Left lung (tissue), 10 donors: Measurements from ENCODE around the gene HECTD2. TPM values are rescaled to one million over a fixed set of nuclear protein-coding genes. Genes with fewer than 3 reads are reported as not detected.

ENCODE experiments used
- ATAC-seq: fragments of 200-7000 bp; cut with Tn5 transposase; one replicate; pipeline ENCODE4 v1.9.1; 2020; ENCODE audit warnings: moderate library complexity
- DNase-seq, 4 donors: peaks; one replicate each; pipeline ENCODE4 v3.0.0-alpha.2; 2013 to 2020
- H3K27ac ChIP-seq, 2 donors: fragments of 200-600 bp; sonication (generic) in 1 of 2; one replicate each; pipeline versions ENCODE4 v1.5.0 to v1.8.0; 2020 to 2021
- H3K27me3 ChIP-seq, 2 donors: fragments of 200-600 bp; sonication (generic) in 1 of 2; one replicate each; pipeline versions ENCODE4 v1.5.0 to v1.8.0; 2020 to 2021
- H3K36me3 ChIP-seq, 2 donors: fragments of 200-600 bp; sonication (generic) in 1 of 2; one replicate each; pipeline versions ENCODE4 v1.5.0 to v1.8.0; 2020 to 2021
- H3K4me1 ChIP-seq, 2 donors: fragments of 200-600 bp; one replicate each; pipeline ENCODE4 v1.8.0; 2021
- H3K4me3 ChIP-seq, 2 donors: fragments of 200-600 bp; sonication (generic) in 1 of 2; one replicate each; pipeline versions ENCODE4 v1.5.0 to v1.8.0; 2020 to 2021; ENCODE audit warnings: mild to moderate bottlenecking in 1 of 2
- H3K9me3 ChIP-seq, 2 donors: fragments of 200-600 bp; sonication (generic) in 1 of 2; one replicate each; pipeline versions ENCODE4 v1.5.0 to v1.8.0; 2020 to 2021
- intact Hi-C, 2 donors: fragments of 100-400 bp; cut with DNase I; formaldehyde crosslinking; loops; one replicate each; pipeline versions ENCODE4 v1.11.2 to v1.14.2; 2022
- polyA plus RNA-seq, 6 donors: library from polyadenylated mRNA; unstranded; fragments of 120-200 nt; gene quantifications; one replicate each; pipeline ENCODE4 v1.2.1, GENCODE V29; 2013; ENCODE audit not compliant: insufficient read length in 6 of 6
- total RNA-seq, 2 donors: library from RNA; stranded (reverse); fragmentation: NEBNext Ultra II Directional; extraction: Animal tissue kit (Norgen Biotek cat#: 25700); gene quantifications; one replicate each; pipeline ENCODE4 v1.2.1, GENCODE V29; 2021
- TF ChIP-seq, protein P1 (sequence below), 2 donors: fragments of 200-600 bp; sonication (generic) in 1 of 2; IDR thresholded peaks; one replicate each; pipeline versions ENCODE4 v1.5.0 to v1.8.0; 2021; ENCODE audit warnings: antibody characterized with exemption in 2 of 2
- donor health status: DM: no; HTN: yes; CAD: no.
- donor health status: DM: no; HTN: no; CAD: no.

Gene HECTD2
- total and polyA plus RNA-seq, 8 donors = 9.9 to 89.1 (median 74.7) TPM

DNA sequence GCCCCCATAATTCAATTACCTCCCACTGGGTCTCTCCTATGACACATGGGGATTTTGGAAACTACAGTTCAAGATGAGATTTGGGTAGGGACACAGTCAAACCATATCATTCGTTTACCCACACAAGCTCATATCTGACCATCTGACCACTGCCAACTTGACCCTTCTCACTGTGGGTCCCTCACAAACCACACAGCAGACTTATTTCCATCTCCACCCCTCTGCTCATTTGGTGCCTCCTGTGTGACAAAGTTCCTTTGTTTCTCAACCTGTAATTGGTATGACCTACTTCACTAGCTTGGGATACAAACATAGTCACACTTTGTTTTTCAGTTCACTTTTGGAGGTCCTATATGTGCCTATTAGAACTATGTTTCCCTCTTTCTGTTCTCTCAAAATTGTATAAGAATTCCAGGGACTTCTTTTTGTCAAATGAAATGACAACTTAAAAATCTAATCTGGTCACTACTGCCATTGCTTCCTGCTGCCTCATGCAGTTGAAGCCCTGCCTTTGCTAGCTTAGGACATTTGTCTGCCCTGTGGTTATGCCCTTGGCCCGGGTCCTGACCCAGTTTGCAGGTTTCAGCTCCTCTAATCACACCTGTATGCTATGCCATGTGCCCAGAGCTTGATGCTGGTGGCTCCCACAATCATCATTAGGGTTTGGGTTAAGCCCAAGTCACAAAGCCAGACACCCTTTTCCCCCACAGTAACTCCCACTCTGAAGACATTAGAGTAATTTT is 152.9 kb downstream of the HECTD2 start:
- ATAC-seq (no peak), DNase-seq (no peak)
- intact Hi-C loops = no loop called here

DNA sequence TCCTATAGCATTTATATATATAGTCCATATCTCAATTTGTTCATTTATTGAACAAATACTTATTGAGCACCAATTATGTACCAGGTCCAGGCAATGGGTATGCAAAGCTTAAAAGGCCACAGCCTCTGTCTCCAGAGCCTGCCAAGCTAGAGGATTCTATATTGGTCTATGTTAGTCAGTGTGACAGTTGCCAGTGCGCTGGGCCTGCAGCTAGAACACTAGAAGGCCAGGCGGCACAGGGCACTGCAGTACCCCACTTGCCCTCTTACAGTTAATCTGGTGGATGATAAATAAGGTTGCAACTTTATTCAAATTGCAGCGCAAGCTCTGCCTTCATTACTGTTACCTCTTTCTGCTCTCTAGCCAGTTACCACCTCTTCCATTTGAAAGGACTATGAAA is 153.9 kb downstream of the HECTD2 start:
- H3K27ac ChIP-seq = no peak overlapping the region
- TF ChIP-seq, protein P1, sequence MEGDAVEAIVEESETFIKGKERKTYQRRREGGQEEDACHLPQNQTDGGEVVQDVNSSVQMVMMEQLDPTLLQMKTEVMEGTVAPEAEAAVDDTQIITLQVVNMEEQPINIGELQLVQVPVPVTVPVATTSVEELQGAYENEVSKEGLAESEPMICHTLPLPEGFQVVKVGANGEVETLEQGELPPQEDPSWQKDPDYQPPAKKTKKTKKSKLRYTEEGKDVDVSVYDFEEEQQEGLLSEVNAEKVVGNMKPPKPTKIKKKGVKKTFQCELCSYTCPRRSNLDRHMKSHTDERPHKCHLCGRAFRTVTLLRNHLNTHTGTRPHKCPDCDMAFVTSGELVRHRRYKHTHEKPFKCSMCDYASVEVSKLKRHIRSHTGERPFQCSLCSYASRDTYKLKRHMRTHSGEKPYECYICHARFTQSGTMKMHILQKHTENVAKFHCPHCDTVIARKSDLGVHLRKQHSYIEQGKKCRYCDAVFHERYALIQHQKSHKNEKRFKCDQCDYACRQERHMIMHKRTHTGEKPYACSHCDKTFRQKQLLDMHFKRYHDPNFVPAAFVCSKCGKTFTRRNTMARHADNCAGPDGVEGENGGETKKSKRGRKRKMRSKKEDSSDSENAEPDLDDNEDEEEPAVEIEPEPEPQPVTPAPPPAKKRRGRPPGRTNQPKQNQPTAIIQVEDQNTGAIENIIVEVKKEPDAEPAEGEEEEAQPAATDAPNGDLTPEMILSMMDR (IDR thresholded peaks at IDR 0.05) = no peak
- ATAC-seq (no peak), DNase-seq (no peak)
- no peak overlapping the region for H3K4me3 ChIP-seq
- H3K36me3 ChIP-seq = no peaks in the 10 kb centered on the region
- intact Hi-C loops = no loop called here
- no peaks in the 10 kb centered on the region for H3K27me3 ChIP-seq
- H3K9me3 ChIP-seq = no peaks in the 10 kb centered on the region
- no peaks in the 10 kb centered on the region for H3K4me1 ChIP-seq

More for the DNA sequence above, 152.9 kb downstream of the HECTD2 start:
- no peaks in the 10 kb centered on the region for H3K4me1 ChIP-seq
- no peak overlapping the region for H3K27ac ChIP-seq
- no peaks in the 10 kb centered on the region for H3K27me3 ChIP-seq
- TF ChIP-seq, protein P1 (IDR thresholded peaks at IDR 0.05) = no peak
- no peaks in the 10 kb centered on the region for H3K9me3 ChIP-seq
- H3K4me3 ChIP-seq = no peak overlapping the region
- no peaks in the 10 kb centered on the region for H3K36me3 ChIP-seq

Other genes starting within 250 kb of the HECTD2 start
- 10 to 100 TPM; 33.3 to 47.2 TPM for gene PCGF5, start 189.7 kb upstream of the HECTD2 start, total RNA-seq
- 10 to 100 TPM; 19.7 to 24.1 (median 21.0) TPM for gene PCGF5, start 189.7 kb upstream of the HECTD2 start, polyA plus RNA-seq
- 10 to 100 TPM; 16.8 to 24.0 TPM for gene PPP1R3C, start 222.7 kb downstream of the HECTD2 start, total RNA-seq
- 100 to 1,000 TPM; 178 to 237 (median 205) TPM for gene PPP1R3C, start 222.7 kb downstream of the HECTD2 start, polyA plus RNA-seq